Globus pallidus (tissue), 1 donor: Measurements from ENCODE around the gene CLDN22.

Source experiments
- DNase-seq: peaks from one replicate; pipeline ENCODE4 v3.0.0-alpha.2; 2015; ENCODE audit warnings: low spot score

Gene CLDN22

GRCh38 chr4:183321516-183321915, 1.4 kb upstream of the CLDN22 start:
- no peak for DNase-seq

- DNase-seq: peak; percentile 10
These were observed 1.0 kb upstream of the CLDN22 start for GRCh38 chr4:183321079-183321478.

GRCh38 chr4:183318656-183319055, 1.4 kb downstream of the CLDN22 start:
- DNase-seq: no peak

- DNase-seq: no peak
These were observed 5.3 kb downstream of the CLDN22 start for GRCh38 chr4:183314806-183315205.

GRCh38 chr4:183314336-183314735, 5.7 kb downstream of the CLDN22 start:
- DNase-seq: no peak

- DNase-seq: no peak
These were observed 7.2 kb downstream of the CLDN22 start for GRCh38 chr4:183312841-183313240.

- DNase-seq: no peak
These were observed 13.3 kb downstream of the CLDN22 start for GRCh38 chr4:183306811-183307210.

- DNase-seq: no peak
These were observed 15.5 kb downstream of the CLDN22 start for GRCh38 chr4:183304538-183304937.

- DNase-seq: no peak
These were observed 16.0 kb downstream of the CLDN22 start for GRCh38 chr4:183304067-183304466.

GRCh38 chr4:183303301-183303700, 16.8 kb downstream of the CLDN22 start:
- DNase-seq: no peak

- DNase-seq: no peak
These were observed 19.4 kb downstream of the CLDN22 start for GRCh38 chr4:183300655-183301054.

- no peak for DNase-seq
These were observed 20.0 kb downstream of the CLDN22 start for GRCh38 chr4:183300070-183300469.

GRCh38 chr4:183299464-183299863, 20.6 kb downstream of the CLDN22 start:
- no peak for DNase-seq

GRCh38 chr4:183297675-183298074, 22.4 kb downstream of the CLDN22 start:
- no peak for DNase-seq

GRCh38 chr4:183295711-183296110, 24.4 kb downstream of the CLDN22 start:
- no peak for DNase-seq

GRCh38 chr4:183291070-183291469, 29.0 kb downstream of the CLDN22 start:
- no peak for DNase-seq

GRCh38 chr4:183289688-183290087, 30.4 kb downstream of the CLDN22 start:
- DNase-seq: no peak

GRCh38 chr4:183288955-183289354, 31.1 kb downstream of the CLDN22 start:
- DNase-seq: no peak

- DNase-seq: no peak
These were observed 32.4 kb downstream of the CLDN22 start for GRCh38 chr4:183287677-183288076.

GRCh38 chr4:183287309-183287659, 32.8 kb downstream of the CLDN22 start:
- DNase-seq: no peak

- DNase-seq: no peak
These were observed 33.3 kb downstream of the CLDN22 start for GRCh38 chr4:183286590-183287308.

- DNase-seq: no peak
These were observed 34.2 kb downstream of the CLDN22 start for GRCh38 chr4:183285886-183286285.

GRCh38 chr4:183284965-183285364, 35.1 kb downstream of the CLDN22 start:
- no peak for DNase-seq

- no peak for DNase-seq
These were observed 35.8 kb downstream of the CLDN22 start for GRCh38 chr4:183284258-183284785.
